Stomach (tissue), 9 donors: ENCODE measurements around the gene PRRG4. TPM values are rescaled to one million over a fixed set of nuclear protein-coding genes. Genes with fewer than 3 reads are reported as not detected.

Experiments
- DNase-seq, 2 donors: peaks; one replicate each; pipeline versions ENCODE4 v3.0.0 to v3.0.0-alpha.2; 2013 to 2019
- H3K27ac ChIP-seq, 5 donors: fragments of 200-600 bp in 4 of 5; sonication (generic) in 4 of 5; one replicate each; pipeline ENCODE4 v1.5.1; 2013 to 2019; ENCODE audit warnings: mild to moderate bottlenecking in 1 of 5, moderate library complexity in 1 of 5
- H3K27me3 ChIP-seq, 3 donors: fragments of 200-600 bp; sonication (generic); one replicate each; pipeline ENCODE4 v1.5.1; 2017 to 2019; ENCODE audit warnings: mixed run types in 1 of 3
- H3K36me3 ChIP-seq, 4 donors: fragments of 200-600 bp; sonication (generic); 1 replicate in 3 of 4; 2 replicates in 1 of 4; pipeline ENCODE4 v1.5.1; 2016 to 2019
- H3K4me1 ChIP-seq, 4 donors: fragments of 200-600 bp; sonication (generic); one replicate each; pipeline ENCODE4 v1.5.1; 2016 to 2019
- H3K4me3 ChIP-seq, 4 donors: fragments of 200-600 bp; sonication (generic) in 3 of 4; one replicate each; pipeline ENCODE4 v1.5.1; 2016 to 2019; ENCODE audit warnings: mild to moderate bottlenecking in 1 of 4
- H3K9me3 ChIP-seq, 4 donors: fragments of 200-600 bp; sonication (generic); one replicate each; pipeline ENCODE4 v1.5.1; 2016 to 2019
- EP300 ChIP-seq: sonication (generic); formaldehyde crosslinking; IDR thresholded peaks from one replicate; pipeline ENCODE4 v1.6.1; 2017; ENCODE audit warnings: antibody characterized with exemption
- POLR2A ChIP-seq, 4 donors: fragments of 450-650 bp; IDR thresholded peaks; one replicate each; pipeline ENCODE4 v1.6.1; 2016; ENCODE audit warnings: antibody characterized with exemption in 4 of 4, control low read depth in 2 of 4, mild to moderate bottlenecking in 1 of 4, moderate library complexity in 1 of 4
- POLR2AphosphoS5 ChIP-seq, 3 donors: sonication (generic); formaldehyde crosslinking; IDR thresholded peaks; one replicate each; pipeline ENCODE4 v1.6.1; 2016; ENCODE audit warnings: antibody characterized with exemption in 3 of 3
- WGBS, 5 donors: extraction: QIAGEN DNeasy Blood & Tissue Kit in 3 of 5; methylation state at CpG; one replicate each; pipeline versions ENCODE4 v1.1.5 to v1.1.7; 2013 to 2018; 5-methylcytosine and 5-hydroxymethylcytosine counted together
- intact Hi-C: fragments of 100-400 bp; cut with DNase I; formaldehyde crosslinking; loops from one replicate; pipeline ENCODE4 v1.15.1; 2023; ENCODE audit warnings: low total_unique reads
- polyA plus RNA-seq, 3 donors: library from polyadenylated mRNA; stranded (reverse); fragments of 200-250 nt; gene quantifications; one replicate each; pipeline ENCODE4 v1.2.3, GENCODE V29; 2013
- total RNA-seq, 5 donors: library from RNA; depleted of rRNA; stranded (reverse); fragments of >200 nt; gene quantifications; one replicate each; pipeline versions ENCODE4 v1.1.0 to v1.2.3, GENCODE V29; 2014 to 2016
- TF ChIP-seq, protein P1 (sequence below), 7 experiments: fragments of 450-650 bp in 4 of 7; fragments of 200-600 bp in 3 of 7; sonication (generic) in 3 of 7; IDR thresholded peaks; one replicate each; pipeline ENCODE4 v1.5.1; 2016 to 2019; ENCODE audit warnings: antibody characterized with exemption in 7 of 7, control low read depth in 2 of 7, mild to moderate bottlenecking in 1 of 7
- donor health status: healthy with polysubstance abuse.
- donor health status: Bipolar disorder and iron deficiency.
- donor health status: healthy.

The PRRG4 gene
- total and polyA plus RNA-seq, 8 donors, result under 0.01 to 9.0 (median 4.3) TPM

DNA sequence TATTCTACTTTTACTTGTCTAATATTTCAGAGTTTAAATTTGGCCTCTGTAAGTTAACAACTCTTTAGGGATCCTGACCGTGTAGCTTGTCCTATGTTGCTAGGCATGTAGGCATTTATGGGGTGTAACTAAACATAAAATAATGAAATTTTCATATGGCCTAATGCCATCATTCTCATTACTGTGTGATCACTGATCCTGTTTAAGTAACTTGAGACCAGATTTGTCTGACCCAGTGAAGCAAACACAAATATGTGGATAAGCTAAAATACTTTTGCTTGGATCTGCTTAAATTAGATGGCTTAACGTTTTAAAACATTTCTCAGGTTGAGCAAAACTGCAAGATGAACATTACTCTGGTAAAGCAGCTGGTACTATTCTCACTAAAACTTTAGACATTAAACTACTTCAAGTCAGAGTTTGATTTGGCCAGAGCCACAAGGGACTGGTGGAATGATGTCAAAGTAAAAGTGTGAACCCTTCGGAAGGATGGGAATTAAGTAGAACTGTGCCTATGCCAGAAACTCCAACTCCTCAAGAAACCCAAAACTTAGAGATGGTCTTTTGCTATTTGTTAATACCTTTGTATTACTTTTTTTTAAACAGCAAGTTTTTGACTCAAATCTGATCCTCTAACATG is 75.4 kb downstream of the PRRG4 start:
- WGBS, 5 donors, result 35 to 56% (median 38%) methylated on average over 3 of the region's 3 CpGs
- H3K4me1 ChIP-seq, result peaks cover 1 to 25% (median 11%) of the 10 kb centered on the region in 4 donors

More for the DNA sequence above, 75.4 kb downstream of the PRRG4 start:
- intact Hi-C loops, result no loop called here
- Histone ChIP-seq H3K4me3 (no peak overlapping the region), H3K9me3 (no peaks in the 10 kb centered on the region), H3K36me3 (no peaks in the 10 kb centered on the region), H3K27ac (no peak overlapping the region), H3K27me3 (no peaks in the 10 kb centered on the region)
- TF ChIP-seq POLR2AphosphoS5 (IDR thresholded peaks at IDR 0.05) (no peak), POLR2A (IDR thresholded peaks at IDR 0.05) (no peak), EP300 (no peak)
- TF ChIP-seq, protein P1, sequence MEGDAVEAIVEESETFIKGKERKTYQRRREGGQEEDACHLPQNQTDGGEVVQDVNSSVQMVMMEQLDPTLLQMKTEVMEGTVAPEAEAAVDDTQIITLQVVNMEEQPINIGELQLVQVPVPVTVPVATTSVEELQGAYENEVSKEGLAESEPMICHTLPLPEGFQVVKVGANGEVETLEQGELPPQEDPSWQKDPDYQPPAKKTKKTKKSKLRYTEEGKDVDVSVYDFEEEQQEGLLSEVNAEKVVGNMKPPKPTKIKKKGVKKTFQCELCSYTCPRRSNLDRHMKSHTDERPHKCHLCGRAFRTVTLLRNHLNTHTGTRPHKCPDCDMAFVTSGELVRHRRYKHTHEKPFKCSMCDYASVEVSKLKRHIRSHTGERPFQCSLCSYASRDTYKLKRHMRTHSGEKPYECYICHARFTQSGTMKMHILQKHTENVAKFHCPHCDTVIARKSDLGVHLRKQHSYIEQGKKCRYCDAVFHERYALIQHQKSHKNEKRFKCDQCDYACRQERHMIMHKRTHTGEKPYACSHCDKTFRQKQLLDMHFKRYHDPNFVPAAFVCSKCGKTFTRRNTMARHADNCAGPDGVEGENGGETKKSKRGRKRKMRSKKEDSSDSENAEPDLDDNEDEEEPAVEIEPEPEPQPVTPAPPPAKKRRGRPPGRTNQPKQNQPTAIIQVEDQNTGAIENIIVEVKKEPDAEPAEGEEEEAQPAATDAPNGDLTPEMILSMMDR (IDR thresholded peaks at IDR 0.05), result no peak
- no peak for DNase-seq

Other genes with a start within 250 kb of the PRRG4 start
- gene EIF3M, start 246.1 kb upstream of the PRRG4 start, total RNA-seq, result 100 to 1,000 TPM in 3 of 5 donors, 10 to 100 TPM in 2; 38.5 to 259 (median 139) TPM
- gene EIF3M, start 246.1 kb upstream of the PRRG4 start, polyA plus RNA-seq, result 100 to 1,000 TPM; 255 to 459 (median 261) TPM
- gene CCDC73, start 35.3 kb upstream of the PRRG4 start, total RNA-seq, result under 1 TPM in 1 of 5 donors, not detected in 4; 0.37 TPM
- not detected for gene CCDC73, start 35.3 kb upstream of the PRRG4 start, polyA plus RNA-seq
- gene QSER1, start 62.9 kb downstream of the PRRG4 start, total RNA-seq, result 10 to 100 TPM in 4 of 5 donors, 1 to 10 TPM in 1; 8.4 to 51.3 (median 37.8) TPM
- gene QSER1, start 62.9 kb downstream of the PRRG4 start, polyA plus RNA-seq, result 1 to 10 TPM; 2.6 to 3.5 (median 3.5) TPM
- 10 to 100 TPM in 1 of 5 donors, 1 to 10 TPM in 4; 1.2 to 17.9 (median 2.9) TPM for gene DEPDC7, start 186.0 kb downstream of the PRRG4 start, total RNA-seq
- 1 to 10 TPM; 1.4 to 5.2 (median 1.8) TPM for gene DEPDC7, start 186.0 kb downstream of the PRRG4 start, polyA plus RNA-seq
- gene TCP11L1, start 209.6 kb downstream of the PRRG4 start, total RNA-seq, result 10 to 100 TPM; 18.7 to 46.1 (median 30.8) TPM
- gene TCP11L1, start 209.6 kb downstream of the PRRG4 start, polyA plus RNA-seq, result 1 to 10 TPM; 2.5 to 4.4 (median 2.7) TPM